CD8-positive, alpha-beta memory T cell (primary cell): Measurements from ENCODE around the gene NPIPA1. TPM values are rescaled to one million over a fixed set of nuclear protein-coding genes. Genes with fewer than 3 reads are reported as not detected.
A peak's percentile ranks its signal among the peaks of the same experiment; 100 is the strongest.
"Not testable (repeated sequence)": the region's sequence is repeated elsewhere in the genome, so short reads cannot be mapped to it uniquely, and the experiment has no call there.

Source experiments
- CTCF ChIA-PET: fragments of 350-600 bp; sonication (Branson Sonifier 250); formaldehyde crosslinking; loops from one replicate; lab custom pipeline; 2021; ENCODE audit warnings: antibody characterized with exemption; lab: Charles Lee
- POLR2A ChIA-PET: fragments of 350-600 bp; sonication (Branson Sonifier 250); formaldehyde crosslinking; loops from one replicate; lab custom pipeline; 2021; ENCODE audit warnings: antibody characterized with exemption; lab: Charles Lee
- DNase-seq, 5 donors: peaks; one replicate each; pipeline versions ENCODE4 v3.0.0 to v3.0.0-alpha.2; 2020 to 2022; ENCODE audit warnings: mixed read lengths in 1 of 5
- H3K27ac ChIP-seq: one replicate; pipeline ENCODE4 v1.7.0; 2013; ENCODE audit warnings: low read depth, mild to moderate bottlenecking, low read length, moderate library complexity
- H3K27me3 ChIP-seq: 2 replicates; pipeline ENCODE4 v1.7.0; 2013; ENCODE audit warnings: low read length, mild to moderate bottlenecking; ENCODE audit not compliant: insufficient read depth, poor library complexity, severe bottlenecking
- H3K36me3 ChIP-seq: 2 replicates; pipeline ENCODE4 v1.7.0; 2013; ENCODE audit warnings: mild to moderate bottlenecking, low read length, moderate library complexity; ENCODE audit not compliant: insufficient read depth
- H3K4me1 ChIP-seq: 2 replicates; pipeline ENCODE4 v1.7.0; 2013; ENCODE audit warnings: mild to moderate bottlenecking, low read length, moderate library complexity; ENCODE audit not compliant: insufficient read depth
- H3K4me3 ChIP-seq: 2 replicates; pipeline ENCODE4 v1.7.0; 2013; ENCODE audit warnings: mild to moderate bottlenecking, low read length
- H3K9me3 ChIP-seq: 2 replicates; pipeline ENCODE4 v1.7.0; 2013; ENCODE audit warnings: mild to moderate bottlenecking, low read length
- H3K27ac Mint-ChIP-seq, 8 donors: one replicate each; pipeline ENCODE4 v1.8.0; 2020 to 2021; ENCODE audit warnings: mixed read lengths in 8 of 8, mild to moderate bottlenecking in 6 of 8, inconsistent platforms in 3 of 8, moderate library complexity in 3 of 8
- H3K27me3 Mint-ChIP-seq, 2 donors: one replicate each; pipeline ENCODE4 v1.8.0; 2020 to 2021; ENCODE audit warnings: mixed read lengths in 2 of 2, mild to moderate bottlenecking in 1 of 2, moderate library complexity in 1 of 2
- H3K36me3 Mint-ChIP-seq, 3 donors: one replicate each; pipeline ENCODE4 v1.8.0; 2020 to 2021; ENCODE audit warnings: mixed read lengths in 3 of 3, inconsistent platforms in 1 of 3, mild to moderate bottlenecking in 1 of 3
- H3K4me1 Mint-ChIP-seq, 3 donors: one replicate each; pipeline ENCODE4 v1.8.0; 2020 to 2021; ENCODE audit warnings: mixed read lengths in 3 of 3, inconsistent platforms in 1 of 3, mild to moderate bottlenecking in 1 of 3
- H3K4me3 Mint-ChIP-seq, 7 donors: one replicate each; pipeline ENCODE4 v1.8.0; 2020 to 2021; ENCODE audit warnings: mixed read lengths in 7 of 7, mild to moderate bottlenecking in 6 of 7, moderate library complexity in 4 of 7, inconsistent platforms in 2 of 7
- H3K9me3 Mint-ChIP-seq, 5 donors: one replicate each; pipeline ENCODE4 v1.8.0; 2020 to 2022; ENCODE audit warnings: mixed read lengths in 5 of 5, mild to moderate bottlenecking in 3 of 5, moderate library complexity in 2 of 5, inconsistent platforms in 1 of 5
- polyA plus RNA-seq: library from polyadenylated mRNA; unstranded; fragments of 300-500 nt; fragmentation: Illumina TruSeq; gene quantifications from one replicate; pipeline ENCODE4 v1.2.3, GENCODE V29; 2021
- total RNA-seq, 2 experiments: library from RNA; stranded (reverse); gene quantifications; one replicate each; pipeline ENCODE4 v1.2.3, GENCODE V29; 2021

The NPIPA1 gene
- total RNA-seq, result 10 to 100 TPM; 69.2 to 71.0 TPM
- polyA plus RNA-seq, result 4.1 TPM

DNA sequence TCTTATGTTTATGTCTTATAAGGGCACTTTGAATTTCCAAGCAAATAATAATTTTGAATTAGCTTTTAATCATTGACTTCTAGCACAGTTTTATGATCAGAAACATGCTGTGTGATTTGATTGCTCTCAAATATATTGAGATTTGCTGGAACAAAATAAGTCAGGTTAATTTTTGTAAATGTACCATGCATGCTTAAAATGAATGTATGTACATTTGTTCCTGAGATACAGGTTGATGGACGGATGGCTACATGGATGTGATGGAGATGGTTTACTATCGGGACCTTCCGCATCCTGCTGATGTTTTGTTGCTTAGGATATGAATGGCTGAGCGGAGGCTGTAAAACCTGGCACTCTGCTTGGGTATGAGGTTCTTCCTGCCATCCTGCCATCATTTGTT lies at the start of gene NPIPA1:
NPIPA1 (plus strand) TSS at position 301 of the 400 bp plus-strand sequence; CDS start at position 301, 0 bp downstream.
- H3K27ac Mint-ChIP-seq, H3K9me3 ChIP-seq, H3K9me3 Mint-ChIP-seq, H3K27me3 ChIP-seq, H3K4me3 Mint-ChIP-seq, H3K4me1 ChIP-seq, CTCF ChIA-PET, H3K27ac ChIP-seq, DNase-seq, H3K27me3 Mint-ChIP-seq, H3K36me3 Mint-ChIP-seq, POLR2A ChIA-PET, H3K4me1 Mint-ChIP-seq, H3K36me3 ChIP-seq, H3K4me3 ChIP-seq: not testable (repeated sequence)

DNA sequence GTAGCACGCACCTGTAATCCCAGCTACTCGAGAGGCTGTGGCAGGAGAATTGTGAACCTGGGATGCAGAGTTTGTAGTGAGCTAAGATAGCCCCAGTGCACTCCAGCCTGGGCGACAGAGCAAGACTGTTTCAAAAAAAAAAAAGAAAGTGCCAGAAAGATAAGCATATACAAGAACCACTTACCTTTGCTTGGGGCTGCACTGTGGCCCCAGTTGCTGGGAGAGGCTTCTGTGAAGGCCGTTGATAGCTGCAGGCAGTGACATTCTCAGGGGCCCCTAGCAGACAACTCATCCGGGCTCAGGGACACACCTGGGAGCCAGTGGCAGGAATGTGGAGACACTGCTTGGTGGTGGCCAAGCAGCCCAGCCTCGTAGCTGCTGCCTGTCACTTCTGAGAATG lies 45.1 kb upstream of the NPIPA1 start:
- H3K27me3 ChIP-seq, H3K4me3 Mint-ChIP-seq, POLR2A ChIA-PET, H3K27ac ChIP-seq, H3K27me3 Mint-ChIP-seq, H3K9me3 ChIP-seq, H3K4me1 Mint-ChIP-seq, H3K9me3 Mint-ChIP-seq, H3K4me1 ChIP-seq, H3K36me3 Mint-ChIP-seq, H3K36me3 ChIP-seq, CTCF ChIA-PET, H3K27ac Mint-ChIP-seq, H3K4me3 ChIP-seq, DNase-seq: not testable (repeated sequence)

DNA sequence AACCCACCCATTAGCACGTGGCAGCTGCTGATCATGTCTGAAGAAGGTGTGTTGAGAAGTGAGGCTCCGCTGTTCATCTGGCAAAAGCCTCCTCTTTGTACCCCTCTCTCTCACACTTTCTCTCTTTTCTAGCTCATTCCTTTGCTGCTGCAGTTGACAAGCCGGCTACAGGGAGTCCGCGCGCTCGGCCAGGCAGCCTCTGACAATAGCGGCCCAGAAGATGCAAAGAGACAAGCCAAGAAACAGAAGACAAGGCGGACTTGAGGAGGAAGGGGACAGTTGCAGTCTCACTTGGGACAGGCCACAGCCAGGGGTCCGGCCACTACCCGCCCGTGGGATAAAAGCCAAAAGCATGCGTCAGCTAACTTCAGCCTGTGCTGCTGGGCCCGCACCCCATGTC lies 41.9 kb upstream of the NPIPA1 start:
- H3K36me3 Mint-ChIP-seq, H3K9me3 ChIP-seq, H3K36me3 ChIP-seq, H3K27me3 ChIP-seq, H3K4me1 ChIP-seq, H3K9me3 Mint-ChIP-seq, CTCF ChIA-PET, DNase-seq, H3K4me3 Mint-ChIP-seq, H3K4me1 Mint-ChIP-seq, POLR2A ChIA-PET, H3K27ac ChIP-seq, H3K27me3 Mint-ChIP-seq, H3K4me3 ChIP-seq, H3K27ac Mint-ChIP-seq: not testable (repeated sequence)

DNA sequence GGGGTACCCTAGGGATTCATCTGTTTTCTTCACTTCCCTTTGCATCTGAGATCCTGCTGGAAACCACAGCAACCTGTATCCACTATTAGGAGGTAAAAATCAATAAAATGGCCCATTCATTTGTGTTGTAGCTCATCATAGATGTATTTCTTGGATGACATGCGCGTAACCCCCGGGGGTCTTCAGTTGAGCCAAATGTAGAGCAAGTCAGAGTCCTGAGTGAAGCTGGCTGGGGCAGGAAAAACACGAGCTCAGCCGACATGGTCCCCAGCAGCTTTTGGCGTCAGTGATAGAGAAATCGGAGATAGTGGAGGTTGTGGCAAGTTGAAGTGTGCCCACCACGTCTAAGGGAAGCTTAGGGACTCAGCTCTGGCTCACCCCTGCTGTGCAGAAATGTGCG lies 41.2 kb upstream of the NPIPA1 start:
- DNase-seq, CTCF ChIA-PET, H3K4me3 ChIP-seq, H3K4me1 ChIP-seq, H3K4me1 Mint-ChIP-seq, POLR2A ChIA-PET, H3K9me3 ChIP-seq, H3K4me3 Mint-ChIP-seq, H3K36me3 ChIP-seq, H3K27me3 ChIP-seq, H3K9me3 Mint-ChIP-seq, H3K27ac ChIP-seq, H3K36me3 Mint-ChIP-seq, H3K27me3 Mint-ChIP-seq: not testable (repeated sequence)
- H3K27ac Mint-ChIP-seq, result peak overlapping the region in 1 of 8 donors; percentile 46

DNA sequence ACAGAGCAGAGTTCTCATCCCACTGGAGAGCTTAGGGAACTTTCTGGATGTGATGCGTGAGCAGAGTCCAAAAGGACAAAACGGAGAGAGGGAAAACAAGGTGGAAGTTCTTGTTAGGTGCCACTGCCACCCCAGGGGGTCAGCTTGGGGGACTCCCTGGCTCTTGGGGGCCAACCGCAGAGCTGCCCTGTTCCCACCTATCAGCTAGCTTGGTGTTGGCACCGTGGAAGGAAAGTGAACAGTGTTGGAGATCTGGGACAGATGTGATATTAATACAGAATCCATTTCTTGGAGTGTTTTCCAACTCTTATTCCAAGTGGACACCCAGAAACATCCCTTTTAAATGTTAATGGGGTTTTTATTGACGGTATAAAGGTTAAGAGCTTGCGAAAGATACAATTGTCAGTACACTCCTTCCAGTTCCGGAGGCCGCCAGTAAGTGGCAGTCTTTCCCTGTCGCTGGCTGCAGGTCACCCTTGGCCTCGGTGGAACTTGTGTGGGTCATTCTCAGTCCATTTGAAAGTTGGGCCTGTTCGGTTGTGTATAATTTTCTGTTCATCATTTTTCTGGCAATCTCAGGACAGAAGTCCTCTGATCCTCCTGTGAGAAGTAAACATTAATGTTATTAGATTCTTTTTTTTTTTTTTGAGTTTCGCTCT lies 40.1 kb upstream of the NPIPA1 start:
- H3K27ac Mint-ChIP-seq, H3K9me3 ChIP-seq, H3K27me3 Mint-ChIP-seq, DNase-seq, H3K9me3 Mint-ChIP-seq, H3K4me1 ChIP-seq, H3K27ac ChIP-seq, H3K36me3 ChIP-seq, CTCF ChIA-PET, H3K4me3 ChIP-seq, H3K36me3 Mint-ChIP-seq, H3K4me3 Mint-ChIP-seq, H3K4me1 Mint-ChIP-seq, POLR2A ChIA-PET, H3K27me3 ChIP-seq: not testable (repeated sequence)

DNA sequence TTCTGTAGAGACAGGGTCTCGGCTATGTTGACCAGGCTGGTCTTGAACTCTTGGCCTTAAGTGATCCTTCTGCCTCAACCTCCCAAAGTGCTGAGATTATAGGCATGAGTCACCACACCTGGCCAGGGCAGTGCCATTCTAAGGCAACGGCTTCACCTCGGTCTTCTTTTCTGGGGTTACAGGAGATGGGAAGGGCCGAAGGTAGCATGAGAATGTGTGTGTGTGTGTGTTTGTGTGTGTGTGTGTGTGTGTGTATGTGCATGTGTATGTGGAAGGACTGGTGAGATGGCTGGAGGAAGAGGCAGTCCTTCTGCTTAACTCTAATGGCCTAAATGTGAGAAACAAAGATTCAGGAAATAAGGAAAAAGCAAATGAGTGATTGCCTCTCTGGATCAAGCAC lies 39.1 kb upstream of the NPIPA1 start:
- peak overlapping the region in 1 of 8 donors; percentile 62 for H3K27ac Mint-ChIP-seq
- H3K4me3 ChIP-seq, DNase-seq, H3K36me3 ChIP-seq, H3K27ac ChIP-seq, H3K27me3 ChIP-seq, H3K4me3 Mint-ChIP-seq, H3K27me3 Mint-ChIP-seq, CTCF ChIA-PET, POLR2A ChIA-PET, H3K4me1 ChIP-seq, H3K9me3 Mint-ChIP-seq, H3K4me1 Mint-ChIP-seq, H3K9me3 ChIP-seq, H3K36me3 Mint-ChIP-seq: not testable (repeated sequence)

DNA sequence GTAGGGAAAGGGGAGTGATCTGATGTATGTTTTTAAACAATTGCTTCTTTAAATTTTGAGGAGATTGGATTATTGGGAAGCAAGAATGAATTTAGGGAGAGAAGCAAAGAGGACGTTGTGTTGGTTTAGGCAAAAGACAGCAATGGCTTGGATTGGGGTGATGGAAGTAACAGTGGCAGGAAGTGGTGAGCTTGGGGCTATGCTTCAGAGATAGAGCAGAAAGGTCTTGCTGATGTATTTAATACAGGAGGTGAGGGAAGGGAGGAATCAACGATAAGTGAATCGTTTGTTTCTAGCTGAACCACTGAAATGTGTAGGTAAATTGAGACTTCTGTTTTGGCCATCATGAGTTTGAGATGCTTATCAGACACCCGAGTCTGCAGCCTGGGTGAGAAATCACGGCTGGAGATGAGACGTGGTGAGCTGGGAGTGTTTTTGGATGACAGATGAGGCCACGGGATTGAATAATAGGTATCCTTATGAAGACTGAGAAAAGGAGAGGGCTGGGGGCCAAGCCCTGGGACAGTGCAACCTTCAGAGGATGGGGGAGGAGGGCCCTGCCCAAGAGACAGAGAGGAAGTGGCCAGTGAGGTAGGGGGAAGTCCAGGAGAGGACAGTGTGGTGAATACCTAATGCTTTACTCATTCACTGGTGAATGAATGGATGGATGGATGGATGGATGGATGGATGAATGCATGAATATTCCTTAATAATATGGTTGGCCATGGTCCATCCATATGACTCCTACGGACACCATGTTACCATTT lies 33.9 kb upstream of the NPIPA1 start:
- CTCF ChIA-PET, H3K27ac ChIP-seq, POLR2A ChIA-PET, H3K27ac Mint-ChIP-seq, H3K4me3 ChIP-seq, H3K36me3 ChIP-seq, H3K9me3 Mint-ChIP-seq, H3K27me3 ChIP-seq, H3K9me3 ChIP-seq, H3K27me3 Mint-ChIP-seq, H3K4me1 ChIP-seq, H3K36me3 Mint-ChIP-seq: not testable (repeated sequence)
- Mint-ChIP-seq H3K4me3 (peak overlapping the region in 1 of 7 donors; percentile 77), H3K4me1 (peaks cover 7 to 10% (median 9%) of the 10 kb centered on the region in 3 donors)
- DNase-seq, result peak in 1 of 5 donors; percentile 19

DNA sequence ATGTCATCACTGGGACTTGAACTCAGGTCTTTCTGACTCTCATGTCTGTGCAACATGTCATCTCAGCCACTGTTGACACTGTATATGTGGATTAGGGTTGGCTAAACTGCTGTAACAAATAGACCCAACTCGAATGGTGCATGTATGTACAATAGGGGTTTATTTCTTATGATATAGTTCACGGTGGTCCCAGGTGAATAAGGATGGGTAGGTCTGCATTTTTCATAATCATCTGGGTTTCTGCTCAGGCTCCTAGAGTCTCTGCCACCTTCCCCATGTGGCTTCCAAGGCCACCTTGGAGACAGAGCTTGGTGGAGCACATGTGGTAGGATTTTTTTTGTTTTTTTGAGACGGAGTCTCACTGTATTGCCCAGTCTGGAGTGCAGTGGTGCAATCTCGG lies 27.5 kb upstream of the NPIPA1 start:
- DNase-seq, H3K4me1 Mint-ChIP-seq, H3K27ac ChIP-seq, H3K9me3 ChIP-seq, H3K27ac Mint-ChIP-seq, H3K27me3 Mint-ChIP-seq, POLR2A ChIA-PET, CTCF ChIA-PET, H3K4me3 Mint-ChIP-seq, H3K4me3 ChIP-seq, H3K9me3 Mint-ChIP-seq, H3K4me1 ChIP-seq, H3K36me3 Mint-ChIP-seq, H3K27me3 ChIP-seq, H3K36me3 ChIP-seq: not testable (repeated sequence)
